Activated CD4-positive, alpha-beta T cell treated with anti-CD3 and anti-CD28 coated beads for 24 hours (primary cell): Measurements from ENCODE around the gene LRRC3C.

Experiments used
- DNase-seq, 2 donors: peaks; one replicate each; pipeline ENCODE4 v3.0.0-alpha.2; 2020; ENCODE audit warnings: low read depth in 2 of 2

The LRRC3C gene

GRCh38 chr17:39923836-39924690 is 3.5 kb upstream of the LRRC3C start:
- no peak for DNase-seq

GRCh38 chr17:39924691-39925055 is 2.9 kb upstream of the LRRC3C start:
- no peak for DNase-seq

- DNase-seq: no peak
These were observed 2.0 kb upstream of the LRRC3C start for GRCh38 chr17:39925282-39926134.

- DNase-seq: no peak
These were observed 1.4 kb upstream of the LRRC3C start for GRCh38 chr17:39926135-39926587.

- DNase-seq: peak in 1 of 2 donors; percentile 41
These were observed 888 bp upstream of the LRRC3C start for GRCh38 chr17:39926588-39927100.

- no peak for DNase-seq
These were observed 661 bp downstream of the LRRC3C start for GRCh38 chr17:39927929-39928857.

GRCh38 chr17:39928858-39929645 is 1.5 kb downstream of the LRRC3C start:
- DNase-seq: no peak

GRCh38 chr17:39929646-39930407 is 2.3 kb downstream of the LRRC3C start:
- DNase-seq: no peak

- no peak for DNase-seq
These were observed 6.4 kb downstream of the LRRC3C start for GRCh38 chr17:39933912-39934311.

- no peak for DNase-seq
These were observed 6.8 kb downstream of the LRRC3C start for GRCh38 chr17:39934324-39934723.

GRCh38 chr17:39935909-39936308 is 8.4 kb downstream of the LRRC3C start:
- no peak for DNase-seq

GRCh38 chr17:39937447-39937846 is 9.9 kb downstream of the LRRC3C start:
- DNase-seq: no peak

GRCh38 chr17:39938140-39938869 is 10.8 kb downstream of the LRRC3C start:
- no peak for DNase-seq

GRCh38 chr17:39939106-39939505 is 11.6 kb downstream of the LRRC3C start:
- DNase-seq: no peak

- DNase-seq: peak in 1 of 2 donors; percentile 22
These were observed 12.3 kb downstream of the LRRC3C start for GRCh38 chr17:39939588-39940419.

GRCh38 chr17:39943702-39944392 is 16.3 kb downstream of the LRRC3C start:
- DNase-seq: no peak

GRCh38 chr17:39944393-39944711 is 16.8 kb downstream of the LRRC3C start:
- no peak for DNase-seq
